Pancreas (tissue), 10 donors: ENCODE measurements around the gene IL1RL2. TPM values are rescaled to one million over a fixed set of nuclear protein-coding genes. Genes with fewer than 3 reads are reported as not detected.
A peak's percentile ranks its signal among the peaks of the same experiment; 100 is the strongest.

Experiments
- ATAC-seq, 4 donors: fragments of 200-7000 bp; cut with Tn5 transposase; one replicate each; pipeline versions ENCODE4 v1.8.0 to v1.9.1; 2020; ENCODE audit warnings: mild to moderate bottlenecking in 4 of 4, moderate library complexity in 4 of 4
- DNase-seq, 6 donors: peaks; one replicate each; pipeline ENCODE4 v3.0.0-alpha.2; 2020
- FAIRE-seq: peaks from 2 replicates; lab custom pipeline; 2012; peaks lifted over from hg19 to GRCh38; lab: Jason Lieb, UNC
- H3K27ac ChIP-seq, 4 donors: fragments of 200-600 bp; sonication (generic); 1 replicate in 3 of 4; 2 replicates in 1 of 4; pipeline versions ENCODE4 v1.5.0 to v1.8.0; 2020
- H3K27me3 ChIP-seq, 4 donors: fragments of 200-600 bp; one replicate each; pipeline ENCODE4 v1.8.0; 2021
- H3K36me3 ChIP-seq, 3 donors: fragments of 200-600 bp; sonication (generic) in 1 of 3; one replicate each; pipeline versions ENCODE4 v1.5.0 to v1.8.0; 2020 to 2021
- H3K4me1 ChIP-seq, 3 donors: fragments of 200-600 bp; one replicate each; pipeline ENCODE4 v1.8.0; 2021
- H3K4me3 ChIP-seq, 4 donors: fragments of 200-600 bp; sonication (generic) in 2 of 4; one replicate each; pipeline versions ENCODE4 v1.5.0 to v1.8.0; 2020 to 2021
- H3K9me3 ChIP-seq, 4 donors: fragments of 200-600 bp; one replicate each; pipeline ENCODE4 v1.8.0; 2021
- CTCF ChIP-seq, 4 donors: fragments of 200-600 bp; sonication (generic) in 3 of 4; IDR thresholded peaks; one replicate each; pipeline versions ENCODE4 v1.5.0 to v1.8.0; 2021; ENCODE audit warnings: antibody characterized with exemption in 4 of 4
- WGBS, 2 donors: extraction: QIAGEN DNeasy Blood & Tissue Kit; methylation state at CpG; one replicate each; pipeline ENCODE4 v1.1.7; 2013; 5-methylcytosine and 5-hydroxymethylcytosine counted together
- intact Hi-C, 3 donors: fragments of 100-400 bp; cut with DNase I; formaldehyde crosslinking; loops; one replicate each; pipeline versions ENCODE4 v1.11.1 to v1.14.2; 2022
- polyA plus RNA-seq, 2 donors: library from polyadenylated mRNA; stranded (reverse); fragments of 200-250 nt; gene quantifications; one replicate each; pipeline ENCODE4 v1.2.3, GENCODE V29; 2013
- total RNA-seq, 6 donors: library from RNA; stranded (reverse); fragmentation: NEBNext Ultra II Directional in 4 of 6; extraction: Animal tissue kit (Norgen Biotek cat#: 25700) in 4 of 6; gene quantifications; one replicate each; pipeline versions ENCODE4 v1.2.1 to v1.2.4, GENCODE V29; 2021 to 2023
- donor health status: healthy with polysubstance abuse.
- donor health status: DM: no; HTN: no; CAD: no; lungs with moderate emphysema.
- donor health status: DM: no; HTN: no; CAD: no.
- donor health status: control.
- donor health status: control.
- donor health status: Bipolar disorder and iron deficiency.
- donor health status: DM: yes; HTN: yes; CAD: no.
- donor health status: DM: no; HTN: no; CAD: no.
- donor health status: DM: no; HTN: no; CAD: no.
- donor health status: DM: yes; HTN: yes; CAD: no.

The IL1RL2 gene
- total and polyA plus RNA-seq, 8 donors = 0.12 to 1.2 (median 0.34) TPM

GRCh38 chr2:102238039-102238756 lies 51.4 kb downstream of the IL1RL2 start:
- no peaks in the 10 kb centered on the region for H3K36me3 ChIP-seq
- DNase-seq = no peak
- intact Hi-C loops = loop anchor here in 2 of 3 donors (5.0 kb wide), 2 partner anchors 216 to 221 kb away; no protein-coding TSS in a partner anchor
- ATAC-seq = peak in 2 of 4 donors; percentile 14 to 33
- WGBS, 2 donors = 45 to 61% methylated on average over 10 of the region's 10 CpGs
- peaks cover 5 to 11% (median 5%) of the 10 kb centered on the region in 3 donors for H3K4me1 ChIP-seq
- no peak for FAIRE-seq
- H3K27me3 ChIP-seq = no peaks in the 10 kb centered on the region
- no peak for TF ChIP-seq CTCF (IDR thresholded peaks at IDR 0.05)
- no peaks in the 10 kb centered on the region for H3K9me3 ChIP-seq
- peak overlapping the region in 1 of 4 donors; percentile 35 for H3K27ac ChIP-seq
- no peak overlapping the region for H3K4me3 ChIP-seq

- no peaks in the 10 kb centered on the region for H3K27me3 ChIP-seq
- H3K4me3 ChIP-seq = no peak overlapping the region
- no peaks in the 10 kb centered on the region for H3K9me3 ChIP-seq
- WGBS, 2 donors = 84 to 94% methylated on average over 2 of the region's 2 CpGs
- no peak for TF ChIP-seq CTCF (IDR thresholded peaks at IDR 0.05)
- peaks cover 5 to 11% (median 5%) of the 10 kb centered on the region in 3 donors for H3K4me1 ChIP-seq
- DNase-seq (no peak), ATAC-seq (no peak), FAIRE-seq (no peak)
- no peaks in the 10 kb centered on the region for H3K36me3 ChIP-seq
- intact Hi-C loops = loop anchor here in 2 of 3 donors (5.0 kb wide), 2 partner anchors 216 to 221 kb away; no protein-coding TSS in a partner anchor
- H3K27ac ChIP-seq = peak overlapping the region in 1 of 4 donors; percentile 35
These were observed 52.0 kb downstream of the IL1RL2 start for GRCh38 chr2:102238778-102239177.

- FAIRE-seq (no peak), ATAC-seq (no peak), DNase-seq (peak in 1 of 6 donors; percentile 43)
- WGBS, 2 donors = 80 to 83% methylated on average over 7 of the region's 7 CpGs
- no peak overlapping the region for H3K4me3 ChIP-seq
- H3K4me1 ChIP-seq = peaks cover 5 to 11% (median 5%) of the 10 kb centered on the region in 3 donors
- H3K9me3 ChIP-seq = no peaks in the 10 kb centered on the region
- H3K36me3 ChIP-seq = no peaks in the 10 kb centered on the region
- intact Hi-C loops = loop anchor here in 2 of 3 donors (5.0 kb wide), 2 partner anchors 217 to 222 kb away; no protein-coding TSS in a partner anchor
- H3K27ac ChIP-seq = no peak overlapping the region
- TF ChIP-seq CTCF (IDR thresholded peaks at IDR 0.05) = no peak
- no peaks in the 10 kb centered on the region for H3K27me3 ChIP-seq
These were observed 52.5 kb downstream of the IL1RL2 start for GRCh38 chr2:102239344-102239743.

- WGBS, 2 donors = 9% methylated on average over 22 of the region's 22 CpGs
- H3K36me3 ChIP-seq = no peaks in the 10 kb centered on the region
- intact Hi-C loops = no loop called here
- peak; percentile 96 to 97 (median 96) for TF ChIP-seq CTCF (IDR thresholded peaks at IDR 0.05)
- peak; percentile 79 to 99 (median 90) for DNase-seq
- FAIRE-seq = peak; percentile 86
- H3K4me3 ChIP-seq = no peak overlapping the region
- no peaks in the 10 kb centered on the region for H3K27me3 ChIP-seq
- peak overlapping the region in 3 of 4 donors; percentile 39 to 67 (median 65) for H3K27ac ChIP-seq
- H3K9me3 ChIP-seq = no peaks in the 10 kb centered on the region
- ATAC-seq = peak; percentile 96 to 99 (median 98)
- H3K4me1 ChIP-seq = peaks cover 5 to 11% (median 5%) of the 10 kb centered on the region in 3 donors
These were observed 54.0 kb downstream of the IL1RL2 start for GRCh38 chr2:102240640-102241370.
